ENCODE measurements around the gene EP400. TPM values are rescaled to one million over a fixed set of nuclear protein-coding genes. Genes with fewer than 3 reads are reported as not detected.

Gene EP400
- total and polyA plus RNA-seq, 2 donors (not counting 1 experiment from before 2014, with no cell fraction given) = 3.4 to 12.4 TPM

DNA sequence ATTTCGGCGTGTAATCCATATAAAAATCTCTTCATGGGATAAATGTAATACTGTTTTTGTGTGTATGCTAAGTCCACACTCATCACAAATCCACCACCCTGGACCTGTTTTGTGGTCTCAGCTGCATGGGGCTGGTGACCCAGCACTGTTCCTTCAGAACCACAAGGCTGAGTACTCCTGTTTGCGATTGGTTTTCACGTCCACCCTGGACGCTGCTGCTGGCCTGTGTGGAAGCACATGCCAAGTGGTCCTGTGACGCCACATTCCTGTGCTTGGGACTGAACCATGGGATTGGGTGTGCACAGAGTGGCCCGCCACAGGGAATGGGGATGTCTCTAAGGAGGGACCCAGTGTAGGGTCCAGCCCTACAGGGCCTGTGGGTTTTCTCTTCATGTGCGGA, 16.4 kb upstream of the EP400 start:
- H3K4me2 ChIP-seq (ENCODE audit: extremely low read depth, insufficient read depth, low read length) = no peak overlapping the region
- DNase-seq (ENCODE audit: low read depth in 2 of 2) = no peak
- no peaks in the 10 kb centered on the region for H3K27me3 ChIP-seq (ENCODE audit: control insufficient read depth, insufficient read depth, low read length)
- no peak overlapping the region for H3K4me3 ChIP-seq (replicated peaks in 1 of 4; ENCODE audit: control extremely low read depth in 1 of 4, insufficient read depth in 1 of 4, low read depth in 3 of 4, low read length in 4 of 4)
- H3K36me3 ChIP-seq (ENCODE audit: control insufficient read depth, insufficient read depth, low read length) = peaks cover 9% of the 10 kb centered on the region
- no peaks in the 10 kb centered on the region for H3K4me1 ChIP-seq (ENCODE audit: control insufficient read depth, extremely low read depth, insufficient read depth, low read length)
- no peak overlapping the region for H3K27ac ChIP-seq (ENCODE audit: insufficient read depth, low read length)
- no peak for TF ChIP-seq EZH2 (IDR thresholded peaks at IDR 0.05; ENCODE audit: low read length, missing control alignments)
- TF ChIP-seq, protein P1, sequence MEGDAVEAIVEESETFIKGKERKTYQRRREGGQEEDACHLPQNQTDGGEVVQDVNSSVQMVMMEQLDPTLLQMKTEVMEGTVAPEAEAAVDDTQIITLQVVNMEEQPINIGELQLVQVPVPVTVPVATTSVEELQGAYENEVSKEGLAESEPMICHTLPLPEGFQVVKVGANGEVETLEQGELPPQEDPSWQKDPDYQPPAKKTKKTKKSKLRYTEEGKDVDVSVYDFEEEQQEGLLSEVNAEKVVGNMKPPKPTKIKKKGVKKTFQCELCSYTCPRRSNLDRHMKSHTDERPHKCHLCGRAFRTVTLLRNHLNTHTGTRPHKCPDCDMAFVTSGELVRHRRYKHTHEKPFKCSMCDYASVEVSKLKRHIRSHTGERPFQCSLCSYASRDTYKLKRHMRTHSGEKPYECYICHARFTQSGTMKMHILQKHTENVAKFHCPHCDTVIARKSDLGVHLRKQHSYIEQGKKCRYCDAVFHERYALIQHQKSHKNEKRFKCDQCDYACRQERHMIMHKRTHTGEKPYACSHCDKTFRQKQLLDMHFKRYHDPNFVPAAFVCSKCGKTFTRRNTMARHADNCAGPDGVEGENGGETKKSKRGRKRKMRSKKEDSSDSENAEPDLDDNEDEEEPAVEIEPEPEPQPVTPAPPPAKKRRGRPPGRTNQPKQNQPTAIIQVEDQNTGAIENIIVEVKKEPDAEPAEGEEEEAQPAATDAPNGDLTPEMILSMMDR (conservative IDR thresholded peaks at IDR 0.05 in 1 of 2, IDR thresholded peaks at IDR 0.05 in 1 of 2; ENCODE audit: low read depth in 1 of 2, low read length in 2 of 2) = no peak
- H4K20me1 ChIP-seq (ENCODE audit: control insufficient read depth, extremely low read depth, insufficient read depth, low read length) = no peaks in the 10 kb centered on the region
- H3K79me2 ChIP-seq (ENCODE audit: control insufficient read depth, insufficient read depth, low read length) = peaks cover 16% of the 10 kb centered on the region
- H3K9me3 ChIP-seq (ENCODE audit: control insufficient read depth, insufficient read depth, low read depth, low read length) = no peaks in the 10 kb centered on the region
- H2AFZ ChIP-seq (ENCODE audit: low read length) = no peak overlapping the region
- H3K9ac ChIP-seq (ENCODE audit: insufficient read depth, low read length) = no peak overlapping the region

DNA sequence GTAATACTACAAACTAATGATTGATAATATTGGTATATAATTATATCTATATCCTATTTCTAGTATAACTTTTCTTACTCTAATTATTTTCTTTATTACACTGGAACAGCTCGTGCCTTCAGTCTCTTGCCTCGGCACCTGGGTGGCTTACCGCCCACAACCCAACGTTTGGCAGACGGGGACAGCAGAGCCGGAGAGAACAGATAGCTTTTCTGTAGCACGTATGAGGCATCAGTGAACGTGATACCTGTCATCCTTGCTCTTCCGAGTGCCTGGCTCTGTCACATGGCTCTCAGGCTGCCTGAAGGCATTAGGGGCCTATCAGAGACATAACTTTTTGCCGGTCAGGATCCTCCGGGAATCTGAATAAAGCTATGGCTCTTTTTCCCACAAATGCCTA, 15.2 kb upstream of the EP400 start:
- no peak for TF ChIP-seq EZH2 (IDR thresholded peaks at IDR 0.05; ENCODE audit: low read length, missing control alignments)
- TF ChIP-seq, protein P1 (conservative IDR thresholded peaks at IDR 0.05 in 1 of 2, IDR thresholded peaks at IDR 0.05 in 1 of 2; ENCODE audit: low read depth in 1 of 2, low read length in 2 of 2) = no peak
- Histone ChIP-seq H3K27me3 (ENCODE audit: control insufficient read depth, insufficient read depth, low read length) (no peaks in the 10 kb centered on the region), H3K4me2 (ENCODE audit: extremely low read depth, insufficient read depth, low read length) (no peak overlapping the region), H3K36me3 (ENCODE audit: control insufficient read depth, insufficient read depth, low read length) (peaks cover 14% of the 10 kb centered on the region), H4K20me1 (ENCODE audit: control insufficient read depth, extremely low read depth, insufficient read depth, low read length) (no peaks in the 10 kb centered on the region), H2AFZ (ENCODE audit: low read length) (no peak overlapping the region), H3K27ac (ENCODE audit: insufficient read depth, low read length) (no peak overlapping the region), H3K4me1 (ENCODE audit: control insufficient read depth, extremely low read depth, insufficient read depth, low read length) (no peaks in the 10 kb centered on the region), H3K4me3 (replicated peaks in 1 of 4; ENCODE audit: control extremely low read depth in 1 of 4, insufficient read depth in 1 of 4, low read depth in 3 of 4, low read length in 4 of 4) (no peak overlapping the region), H3K79me2 (ENCODE audit: control insufficient read depth, insufficient read depth, low read length) (peaks cover 11% of the 10 kb centered on the region), H3K9me3 (ENCODE audit: control insufficient read depth, insufficient read depth, low read depth, low read length) (no peaks in the 10 kb centered on the region), H3K9ac (ENCODE audit: insufficient read depth, low read length) (no peak overlapping the region)
- no peak for DNase-seq (ENCODE audit: low read depth in 2 of 2)

DNA sequence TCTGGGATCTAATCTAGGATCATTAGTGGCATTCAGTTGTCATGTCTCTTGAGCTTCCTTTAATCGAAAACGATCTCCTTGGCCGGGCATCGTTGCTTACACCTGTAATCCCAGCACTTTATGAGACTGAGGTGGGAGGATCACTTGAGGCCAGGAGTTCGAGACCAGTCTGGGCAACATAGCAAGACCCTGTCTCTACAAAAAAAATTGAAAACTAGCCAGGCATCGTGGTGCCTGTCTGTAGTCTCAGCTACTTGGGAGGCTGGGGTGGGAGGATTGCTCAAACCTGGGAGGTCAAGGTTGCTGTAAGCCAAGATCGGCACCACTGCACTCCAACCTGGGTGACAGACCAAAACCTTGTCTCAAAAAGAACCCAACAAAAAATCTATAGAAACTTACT, 11.7 kb upstream of the EP400 start:
- H3K4me2 ChIP-seq (ENCODE audit: extremely low read depth, insufficient read depth, low read length) = no peak overlapping the region
- peaks cover 25% of the 10 kb centered on the region for H3K36me3 ChIP-seq (ENCODE audit: control insufficient read depth, insufficient read depth, low read length)
- H2AFZ ChIP-seq (ENCODE audit: low read length) = no peak overlapping the region
- no peaks in the 10 kb centered on the region for H4K20me1 ChIP-seq (ENCODE audit: control insufficient read depth, extremely low read depth, insufficient read depth, low read length)
- DNase-seq (ENCODE audit: low read depth in 2 of 2) = no peak
- H3K27ac ChIP-seq (ENCODE audit: insufficient read depth, low read length) = no peak overlapping the region
- H3K9ac ChIP-seq (ENCODE audit: insufficient read depth, low read length) = no peak overlapping the region
- no peaks in the 10 kb centered on the region for H3K79me2 ChIP-seq (ENCODE audit: control insufficient read depth, insufficient read depth, low read length)
- TF ChIP-seq EZH2 (IDR thresholded peaks at IDR 0.05; ENCODE audit: low read length, missing control alignments) = no peak
- TF ChIP-seq, protein P1 (conservative IDR thresholded peaks at IDR 0.05 in 1 of 2, IDR thresholded peaks at IDR 0.05 in 1 of 2; ENCODE audit: low read depth in 1 of 2, low read length in 2 of 2) = no peak
- no peak overlapping the region for H3K4me3 ChIP-seq (replicated peaks in 1 of 4; ENCODE audit: control extremely low read depth in 1 of 4, insufficient read depth in 1 of 4, low read depth in 3 of 4, low read length in 4 of 4)
- H3K4me1 ChIP-seq (ENCODE audit: control insufficient read depth, extremely low read depth, insufficient read depth, low read length) = no peaks in the 10 kb centered on the region
- no peaks in the 10 kb centered on the region for H3K9me3 ChIP-seq (ENCODE audit: control insufficient read depth, insufficient read depth, low read depth, low read length)
- H3K27me3 ChIP-seq (ENCODE audit: control insufficient read depth, insufficient read depth, low read length) = no peaks in the 10 kb centered on the region
